ENCODE results near the gene TNNC1. TPM values are rescaled to one million over a fixed set of nuclear protein-coding genes. Genes with fewer than 3 reads are reported as not detected.

TNNC1 gene
- total and polyA plus RNA-seq, 10 of the 15 experiments (the other 5 are each of a cell fraction or from before 2014, with no cell fraction given) = 0.13 to 1.3 (median 0.53) TPM; not detected in 2

DNA sequence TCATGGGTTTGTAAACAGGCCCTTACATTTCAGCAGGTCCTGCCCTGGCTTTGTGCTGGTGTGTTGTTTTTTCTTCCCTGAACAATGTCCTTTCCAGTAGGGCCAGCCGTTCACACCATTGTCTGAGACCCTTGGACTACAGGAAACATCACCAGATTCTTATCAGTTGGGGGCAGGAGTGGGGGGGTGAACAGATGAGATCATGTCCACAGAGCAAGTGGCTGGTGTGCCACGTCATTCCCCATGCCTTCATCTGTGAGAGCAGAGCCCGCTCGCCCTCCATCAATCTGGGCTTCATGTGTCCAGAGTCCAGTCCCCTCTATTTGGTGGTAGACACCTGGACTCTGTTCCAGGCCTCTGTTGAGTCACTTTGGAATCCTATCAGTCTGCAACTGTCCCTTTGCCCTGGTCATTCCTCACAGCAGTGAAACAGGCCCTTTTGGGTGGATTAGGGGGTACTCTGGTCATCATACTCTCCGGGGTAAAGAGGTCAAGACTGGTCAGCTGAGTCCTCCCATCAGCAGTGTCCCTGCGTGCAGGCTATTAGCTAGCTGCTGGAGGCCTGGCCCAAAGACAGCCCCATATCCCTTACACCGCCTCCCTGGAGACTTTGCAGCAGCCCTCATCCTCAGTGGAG, 23.9 kb downstream of the TNNC1 start:
- POLR2A ChIA-PET = interaction anchor here (1.1 kb wide), 1 partner anchor 17 kb away, joined by 3 read pairs; no protein-coding TSS in a partner anchor
- FAIRE-seq = no peak

More for the DNA sequence above, 23.9 kb downstream of the TNNC1 start:
- RAD21 ChIA-PET (ENCODE audit: unreplicated experiment) = no interaction called here
- intact Hi-C loops (cut with micrococcal nuclease; ENCODE audit: unreplicated experiment) (no loop called here), in situ Hi-C loops (cut with MboI) (no loop called here)
- ATAC-seq (no peak), DNase-seq (ENCODE audit: low read depth, low spot score) (no peak)
- SMC1A ChIA-PET (ENCODE audit: uncharacterized antibody, unreplicated experiment) = interaction anchor here (1.0 to 2.6 kb wide), 2 partner anchors 16 to 17 kb away, joined by 5 to 14 read pairs; partner anchors contain the start of gene SEMA3G
- Histone ChIP-seq H3K4me3 (no peak overlapping the region), H3K4me2 (ENCODE audit: control insufficient read depth, insufficient read depth) (no peak overlapping the region), H3K27me3 (replicated peaks in 1 of 2; ENCODE audit: control insufficient read depth in 2 of 2, insufficient read depth in 2 of 2, low read length in 1 of 2) (no peaks in the 10 kb centered on the region), H3K9me3 (replicated peaks; ENCODE audit: control insufficient read depth, insufficient read depth, low read length) (no peaks in the 10 kb centered on the region), H3K79me2 (ENCODE audit: control insufficient read depth, insufficient read depth, low read length) (no peaks in the 10 kb centered on the region), H2AFZ (ENCODE audit: control insufficient read depth, low read depth, low read length) (no peak overlapping the region), H3K27ac (ENCODE audit: control insufficient read depth, insufficient read depth) (no peak overlapping the region), H4K20me1 (ENCODE audit: control insufficient read depth, insufficient read depth) (no peaks in the 10 kb centered on the region), H3K4me1 (ENCODE audit: control insufficient read depth, insufficient read depth, low read length) (no peaks in the 10 kb centered on the region), H3K36me3 (ENCODE audit: control insufficient read depth in 2 of 2, insufficient read depth in 2 of 2, low read length in 1 of 2) (no peaks in the 10 kb centered on the region), H3K9ac (ENCODE audit: control insufficient read depth, insufficient read depth, low read length) (no peak overlapping the region)
- 41% methylated on average over 7 of the region's 7 CpGs for WGBS (ENCODE audit: insufficient coverage, insufficient replicate concordance, low lambda C conversion rate, missing lambda C conversion rate)
- BruUV-seq (replicated peaks) = no TSS peak
- TF ChIP-seq KLF5 (IDR thresholded peaks at IDR 0.05; ENCODE audit: partially characterized antibody) (no peak), SRF (IDR thresholded peaks at IDR 0.05; ENCODE audit: low read depth in 2 of 2, low read length in 2 of 2) (no peak), JUNB (IDR thresholded peaks at IDR 0.05) (no peak), MYB (IDR thresholded peaks at IDR 0.05; ENCODE audit: borderline replicate concordance, low read depth, low read length) (no peak), TAF1 (IDR thresholded peaks at IDR 0.05; ENCODE audit: borderline replicate concordance, low read depth, low read length) (no peak), MXI1 (IDR thresholded peaks at IDR 0.05; ENCODE audit: low read depth, low read length) (no peak), ZNF207 (IDR thresholded peaks at IDR 0.05; ENCODE audit: borderline replicate concordance) (no peak), ESRRA (IDR thresholded peaks at IDR 0.05; ENCODE audit: low read length) (no peak), RBBP5 (conservative IDR thresholded peaks at IDR 0.05) (no peak), NR2F1 (conservative IDR thresholded peaks at IDR 0.05) (no peak), RELB (IDR thresholded peaks at IDR 0.05; ENCODE audit: low read depth) (no peak)
- TF ChIP-seq, protein P1, sequence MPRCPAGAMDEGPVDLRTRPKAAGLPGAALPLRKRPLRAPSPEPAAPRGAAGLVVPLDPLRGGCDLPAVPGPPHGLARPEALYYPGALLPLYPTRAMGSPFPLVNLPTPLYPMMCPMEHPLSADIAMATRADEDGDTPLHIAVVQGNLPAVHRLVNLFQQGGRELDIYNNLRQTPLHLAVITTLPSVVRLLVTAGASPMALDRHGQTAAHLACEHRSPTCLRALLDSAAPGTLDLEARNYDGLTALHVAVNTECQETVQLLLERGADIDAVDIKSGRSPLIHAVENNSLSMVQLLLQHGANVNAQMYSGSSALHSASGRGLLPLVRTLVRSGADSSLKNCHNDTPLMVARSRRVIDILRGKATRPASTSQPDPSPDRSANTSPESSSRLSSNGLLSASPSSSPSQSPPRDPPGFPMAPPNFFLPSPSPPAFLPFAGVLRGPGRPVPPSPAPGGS (IDR thresholded peaks at IDR 0.05; ENCODE audit: borderline replicate concordance, insufficient read depth, low read depth, low read length, poor library complexity, severe bottlenecking) = no peak
- CTCF ChIA-PET = interaction anchor here (1.0 to 8.8 kb wide), 4 partner anchors 17 to 152 kb away, joined by 4 to 147 read pairs (median 15); partner anchors contain the start of genes SEMA3G and TNNC1
